Duodenal mucosa (tissue), 2 donors: ENCODE results near the gene NXNL2.

Experiments used
- H3K27ac ChIP-seq: one replicate; pipeline ENCODE4 v1.7.0; 2013; ENCODE audit warnings: low read depth, low read length
- H3K27me3 ChIP-seq, 2 donors: one replicate each; pipeline ENCODE4 v1.7.0; 2013; ENCODE audit warnings: low read length in 2 of 2, control low read depth in 1 of 2; ENCODE audit not compliant: insufficient read depth in 2 of 2, control insufficient read depth in 1 of 2
- H3K36me3 ChIP-seq, 2 donors: one replicate each; pipeline ENCODE4 v1.7.0; 2013; ENCODE audit warnings: low read length in 2 of 2, control low read depth in 1 of 2; ENCODE audit not compliant: insufficient read depth in 2 of 2, control insufficient read depth in 1 of 2
- H3K4me1 ChIP-seq, 2 donors: one replicate each; pipeline ENCODE4 v1.7.0; 2013; ENCODE audit warnings: low read length in 2 of 2, control low read depth in 1 of 2; ENCODE audit not compliant: insufficient read depth in 2 of 2, control insufficient read depth in 1 of 2
- H3K4me3 ChIP-seq, 2 donors: one replicate each; pipeline ENCODE4 v1.7.0; 2013; ENCODE audit warnings: low read length in 2 of 2, low read depth in 1 of 2
- H3K9ac ChIP-seq, 2 donors: one replicate each; pipeline ENCODE4 v1.7.0; 2013; ENCODE audit warnings: low read length in 2 of 2, low read depth in 1 of 2
- H3K9me3 ChIP-seq, 2 donors: one replicate each; pipeline ENCODE4 v1.7.0; 2013; ENCODE audit warnings: low read length in 2 of 2, control low read depth in 1 of 2; ENCODE audit not compliant: control insufficient read depth in 1 of 2

Gene NXNL2

GRCh38 chr9:88534456-88535225 is at the start of gene NXNL2:
Gene NXNL2 (plus strand): TSS chr9:88535178. CDS start chr9:88535435, 257 bp downstream.
- Histone ChIP-seq H3K4me1 (peaks cover 10 to 13% of the 10 kb centered on the region in 2 donors), H3K27ac (peak within 1 kb of the TSS; percentile 6), H3K27me3 (peaks cover 33 to 34% of the 10 kb centered on the region in 2 donors), H3K9ac (no peak within 1 kb of the TSS), H3K36me3 (no peaks in the 10 kb centered on the region), H3K4me3 (peak within 1 kb of the TSS; percentile 50 to 57), H3K9me3 (no peaks in the 10 kb centered on the region)

DNA sequence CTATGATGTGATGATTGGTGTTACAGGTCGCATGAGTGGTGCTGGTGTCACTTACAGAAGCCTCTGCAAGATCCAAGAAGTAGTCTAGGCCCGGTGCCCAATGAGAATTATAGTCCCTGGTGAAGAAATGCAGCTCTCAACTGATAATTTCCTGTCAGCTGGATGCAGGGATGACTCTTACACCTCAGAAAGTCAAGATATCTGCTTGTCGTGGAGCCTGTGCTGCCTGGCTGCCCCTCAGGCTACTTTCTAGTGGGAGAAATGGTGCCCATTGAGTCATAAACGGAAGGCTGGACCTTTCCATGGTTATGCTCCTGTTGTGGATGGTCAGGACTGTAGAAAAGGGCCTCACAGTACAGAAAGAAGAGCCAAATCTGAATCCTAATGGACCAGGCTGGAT is 46.8 kb upstream of the NXNL2 start:
- H3K4me3 ChIP-seq, result no peak overlapping the region
- no peaks in the 10 kb centered on the region for H3K9me3 ChIP-seq
- H3K36me3 ChIP-seq, result no peaks in the 10 kb centered on the region
- H3K27me3 ChIP-seq, result no peaks in the 10 kb centered on the region
- H3K9ac ChIP-seq, result no peak overlapping the region
- no peaks in the 10 kb centered on the region for H3K4me1 ChIP-seq
- H3K27ac ChIP-seq, result no peak overlapping the region

- no peaks in the 10 kb centered on the region for H3K27me3 ChIP-seq
- no peak overlapping the region for H3K9ac ChIP-seq
- H3K36me3 ChIP-seq, result no peaks in the 10 kb centered on the region
- H3K27ac ChIP-seq, result no peak overlapping the region
- no peak overlapping the region for H3K4me3 ChIP-seq
- no peaks in the 10 kb centered on the region for H3K9me3 ChIP-seq
- no peaks in the 10 kb centered on the region for H3K4me1 ChIP-seq
Observed at GRCh38 chr9:88494983-88495721, 39.8 kb upstream of the NXNL2 start.

GRCh38 chr9:88497224-88497623 is 37.8 kb upstream of the NXNL2 start:
- Histone ChIP-seq H3K27me3 (no peaks in the 10 kb centered on the region), H3K36me3 (no peaks in the 10 kb centered on the region), H3K4me3 (no peak overlapping the region), H3K4me1 (no peaks in the 10 kb centered on the region), H3K27ac (no peak overlapping the region), H3K9ac (no peak overlapping the region), H3K9me3 (no peaks in the 10 kb centered on the region)

- H3K4me1 ChIP-seq, result no peaks in the 10 kb centered on the region
- no peaks in the 10 kb centered on the region for H3K9me3 ChIP-seq
- no peaks in the 10 kb centered on the region for H3K27me3 ChIP-seq
- no peaks in the 10 kb centered on the region for H3K36me3 ChIP-seq
- H3K9ac ChIP-seq, result no peak overlapping the region
- H3K27ac ChIP-seq, result no peak overlapping the region
- H3K4me3 ChIP-seq, result no peak overlapping the region
Observed at GRCh38 chr9:88498880-88499279, 36.1 kb upstream of the NXNL2 start.

DNA sequence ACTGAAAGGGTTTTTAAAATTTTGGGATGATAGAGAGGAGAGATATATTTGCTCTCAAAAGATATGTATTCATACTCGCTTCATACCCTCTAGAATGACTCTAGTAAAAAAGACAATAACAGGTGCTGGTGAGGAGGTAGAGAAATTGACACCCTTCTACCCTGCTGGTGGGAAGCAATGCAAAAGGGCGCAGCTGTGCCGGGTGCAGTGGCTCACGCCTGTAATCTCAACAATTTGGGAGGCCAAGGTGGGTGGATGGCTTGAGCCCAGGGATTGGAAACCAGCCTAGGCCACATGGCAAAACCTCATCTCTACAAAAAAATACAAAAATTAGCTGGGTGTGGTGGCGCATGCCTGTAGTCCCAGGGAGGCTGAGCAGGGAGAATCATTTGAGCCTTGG is 33.9 kb upstream of the NXNL2 start:
- no peak overlapping the region for H3K4me3 ChIP-seq
- H3K27me3 ChIP-seq, result peaks cover 0 to 3% of the 10 kb centered on the region in 2 donors
- H3K27ac ChIP-seq, result no peak overlapping the region
- no peaks in the 10 kb centered on the region for H3K9me3 ChIP-seq
- H3K36me3 ChIP-seq, result no peaks in the 10 kb centered on the region
- no peak overlapping the region for H3K9ac ChIP-seq
- H3K4me1 ChIP-seq, result no peaks in the 10 kb centered on the region

DNA sequence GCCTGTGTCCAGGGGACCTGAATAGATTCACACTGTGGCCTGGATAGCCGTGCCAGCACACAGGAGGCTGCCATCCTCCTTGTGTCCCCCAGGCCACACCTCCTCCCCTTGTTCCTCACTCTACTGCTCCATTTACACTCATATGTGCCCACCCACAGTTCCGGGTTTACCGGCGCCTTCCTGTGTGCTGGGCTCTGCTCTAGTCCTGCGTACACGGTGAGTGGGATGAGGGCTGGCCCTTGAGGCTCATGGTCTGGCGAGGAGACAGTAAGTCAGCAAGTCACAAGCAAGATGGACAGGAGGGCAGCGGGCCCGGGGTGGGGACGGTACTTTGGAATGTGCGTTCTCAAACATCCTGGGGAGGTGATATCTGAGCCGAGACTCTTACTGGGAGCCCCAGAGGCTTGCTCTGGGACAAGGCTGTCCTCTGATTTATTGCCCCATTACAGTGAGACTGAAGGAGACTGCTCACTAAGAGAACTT is 32.4 kb upstream of the NXNL2 start:
- H3K36me3 ChIP-seq, result no peaks in the 10 kb centered on the region
- H3K4me3 ChIP-seq, result no peak overlapping the region
- H3K9me3 ChIP-seq, result no peaks in the 10 kb centered on the region
- no peak overlapping the region for H3K27ac ChIP-seq
- H3K27me3 ChIP-seq, result peaks cover 0 to 3% of the 10 kb centered on the region in 2 donors
- H3K4me1 ChIP-seq, result no peaks in the 10 kb centered on the region
- no peak overlapping the region for H3K9ac ChIP-seq

- Histone ChIP-seq H3K4me3 (no peak overlapping the region), H3K9me3 (no peaks in the 10 kb centered on the region), H3K4me1 (no peaks in the 10 kb centered on the region), H3K27ac (no peak overlapping the region), H3K9ac (no peak overlapping the region), H3K36me3 (no peaks in the 10 kb centered on the region), H3K27me3 (peaks cover 0 to 3% of the 10 kb centered on the region in 2 donors)
Observed at GRCh38 chr9:88503081-88503844, 31.7 kb upstream of the NXNL2 start.

DNA sequence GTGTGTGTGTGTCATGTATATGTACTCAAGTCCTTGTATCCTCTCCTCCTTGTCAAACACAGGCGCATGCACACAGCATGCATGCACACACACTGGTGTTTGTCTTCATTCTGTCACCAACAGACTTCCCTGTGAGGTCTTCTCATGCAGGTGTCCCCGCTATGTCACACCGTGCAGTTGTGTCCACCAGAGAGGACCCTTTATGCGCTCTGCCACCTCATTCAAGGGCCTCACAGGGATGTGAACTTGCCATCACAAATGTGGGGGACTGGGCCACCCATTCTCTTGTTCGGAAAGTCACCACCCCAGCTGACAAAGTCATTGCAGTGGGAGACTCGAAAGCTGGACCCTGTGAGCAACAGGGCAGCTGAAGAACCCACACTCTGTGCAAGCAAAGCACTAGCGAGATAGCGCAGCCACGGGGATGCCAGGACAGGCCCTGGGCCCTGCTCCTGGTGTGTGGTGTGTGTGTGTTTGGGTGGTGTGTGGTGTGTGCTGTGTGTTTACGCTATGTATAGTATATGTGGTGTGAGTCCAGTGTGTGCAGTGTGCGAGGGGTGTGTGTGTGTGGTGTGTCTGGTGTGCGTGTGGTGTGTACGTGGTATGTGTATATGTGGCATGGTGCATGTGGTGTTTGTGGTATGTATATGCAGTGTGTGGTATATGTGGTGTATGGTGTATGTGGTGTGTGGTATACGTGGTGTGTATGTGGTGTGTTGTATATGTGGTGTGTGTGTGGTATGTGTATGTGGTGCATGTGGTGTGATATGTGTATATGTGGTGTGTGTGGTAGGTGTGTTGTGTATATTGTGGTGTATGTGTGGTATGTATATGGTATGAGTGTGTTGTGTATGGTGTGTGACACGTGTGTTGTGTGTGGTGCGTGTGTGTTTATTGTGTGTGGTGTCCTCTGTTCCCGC is 30.9 kb upstream of the NXNL2 start:
- peaks cover 0 to 3% of the 10 kb centered on the region in 2 donors for H3K27me3 ChIP-seq
- H3K4me3 ChIP-seq, result no peak overlapping the region
- H3K36me3 ChIP-seq, result no peaks in the 10 kb centered on the region
- H3K27ac ChIP-seq, result no peak overlapping the region
- H3K9me3 ChIP-seq, result no peaks in the 10 kb centered on the region
- no peak overlapping the region for H3K9ac ChIP-seq
- no peaks in the 10 kb centered on the region for H3K4me1 ChIP-seq
